MM.1S (cell line): ENCODE measurements around the gene ESRRB.

Source experiments
- DNase-seq: peaks from one replicate; pipeline ENCODE4 v3.0.0-alpha.2; 2015
- H2AFZ ChIP-seq: fragments of 300-600 bp; sonication (generic); 2 replicates; pipeline ENCODE4 v1.6.0; 2016; ENCODE audit warnings: antibody characterized with exemption, low read length
- H3F3A ChIP-seq: fragments of 300-600 bp; sonication (generic); 2 replicates; pipeline ENCODE4 v1.6.1; 2016; ENCODE audit warnings: mild to moderate bottlenecking, antibody characterized with exemption, low read length, moderate library complexity, mixed read lengths; ENCODE audit not compliant: insufficient read depth
- H3K27ac ChIP-seq: fragments of 300-600 bp; sonication (generic); 2 replicates; pipeline ENCODE4 v1.5.1; 2016; ENCODE audit warnings: mild to moderate bottlenecking, low read length
- H3K27me3 ChIP-seq: fragments of 300-600 bp; sonication (generic); replicated peaks from 2 replicates; pipeline ENCODE4 v1.6.0; 2016; ENCODE audit warnings: low read length; ENCODE audit not compliant: insufficient read depth
- H3K36me3 ChIP-seq: fragments of 300-600 bp; sonication (generic); replicated peaks from 2 replicates; pipeline ENCODE4 v1.6.1; 2016; ENCODE audit warnings: mild to moderate bottlenecking, low read length, mixed read lengths; ENCODE audit not compliant: insufficient read depth
- H3K4me1 ChIP-seq: fragments of 300-600 bp; sonication (generic); 2 replicates; pipeline ENCODE4 v1.6.1; 2016; ENCODE audit warnings: low read length, mixed read lengths
- H3K4me2 ChIP-seq: fragments of 300-600 bp; sonication (generic); 2 replicates; pipeline ENCODE4 v1.6.0; 2016; ENCODE audit warnings: low read depth, low read length
- H3K4me3 ChIP-seq: fragments of 300-600 bp; sonication (generic); 2 replicates; pipeline ENCODE4 v1.5.1; 2016; ENCODE audit warnings: low read length, mixed read lengths
- H3K79me2 ChIP-seq: fragments of 300-600 bp; sonication (generic); 2 replicates; pipeline ENCODE4 v1.6.1; 2016; ENCODE audit warnings: mixed run types, low read length, mixed read lengths
- H3K9ac ChIP-seq: fragments of 300-600 bp; sonication (generic); 2 replicates; pipeline ENCODE4 v1.6.1; 2016; ENCODE audit warnings: low read length, mixed read lengths
- H3K9me2 ChIP-seq: fragments of 300-600 bp; sonication (generic); replicated peaks from 2 replicates; pipeline ENCODE4 v1.6.1; 2016; ENCODE audit warnings: mild to moderate bottlenecking, low read length, mixed read lengths; ENCODE audit not compliant: insufficient read depth
- H3K9me3 ChIP-seq: fragments of 300-600 bp; sonication (generic); replicated peaks from 2 replicates; pipeline ENCODE4 v1.6.1; 2016; ENCODE audit warnings: mild to moderate bottlenecking, low read length, mixed read lengths; ENCODE audit not compliant: insufficient read depth
- H4K20me1 ChIP-seq: fragments of 300-600 bp; sonication (generic); 2 replicates; pipeline ENCODE4 v1.6.1; 2016; ENCODE audit warnings: mild to moderate bottlenecking, low read length, moderate library complexity, mixed read lengths; ENCODE audit not compliant: insufficient read depth
- CTCF ChIP-seq: fragments of 300-600 bp; sonication (generic); IDR thresholded peaks from 2 replicates; pipeline ENCODE4 v1.5.1; 2016; ENCODE audit warnings: antibody characterized with exemption, low read length, mixed read lengths
- EZH2 ChIP-seq: fragments of 300-600 bp; sonication (generic); optimal IDR thresholded peaks from 2 replicates; pipeline ENCODE3; 2017; ENCODE audit warnings: low read depth, mild to moderate bottlenecking, antibody characterized with exemption, low read length, mixed read lengths
- EZH2phosphoT487 ChIP-seq: fragments of 300-600 bp; sonication (generic); IDR thresholded peaks from 2 replicates; pipeline ENCODE4 v1.6.1; 2018; ENCODE audit warnings: antibody characterized with exemption, low read length

Gene ESRRB

GRCh38 chr14:76352639-76353281 is 23.2 kb upstream of the ESRRB start:
- no peaks in the 10 kb centered on the region for H3K27me3 ChIP-seq
- H3K4me3 ChIP-seq: no peak overlapping the region; the same call in 1 of the 2 replicates
- H3K36me3 ChIP-seq: no peaks in the 10 kb centered on the region
- H3K9me3 ChIP-seq: no peaks in the 10 kb centered on the region
- DNase-seq: peak; percentile 24
- peak overlapping the region; percentile 52 for H3K4me2 ChIP-seq
- H2AFZ ChIP-seq: no peak overlapping the region
- H3K27ac ChIP-seq: no peak overlapping the region
- H3K9ac ChIP-seq: no peak overlapping the region
- no peaks in the 10 kb centered on the region for H3F3A ChIP-seq
- H3K9me2 ChIP-seq: no peaks in the 10 kb centered on the region
- H3K4me1 ChIP-seq: no peaks in the 10 kb centered on the region
- no peak for TF ChIP-seq EZH2phosphoT487
- TF ChIP-seq CTCF: peak; percentile 62
- no peak for TF ChIP-seq EZH2
- no peaks in the 10 kb centered on the region for H3K79me2 ChIP-seq
- H4K20me1 ChIP-seq: no peaks in the 10 kb centered on the region

GRCh38 chr14:76354310-76354709 is 21.6 kb upstream of the ESRRB start:
- Histone ChIP-seq H3K27me3 (no peaks in the 10 kb centered on the region), H3K9me2 (no peaks in the 10 kb centered on the region), H3K4me1 (no peaks in the 10 kb centered on the region), H3K79me2 (no peaks in the 10 kb centered on the region), H4K20me1 (no peaks in the 10 kb centered on the region), H3F3A (no peaks in the 10 kb centered on the region), H3K4me2 (no peak overlapping the region), H3K9me3 (no peaks in the 10 kb centered on the region), H2AFZ (no peak overlapping the region), H3K9ac (no peak overlapping the region), H3K36me3 (no peaks in the 10 kb centered on the region), H3K27ac (no peak overlapping the region), H3K4me3 (no peak overlapping the region)
- TF ChIP-seq CTCF: no peak
- no peak for TF ChIP-seq EZH2phosphoT487
- TF ChIP-seq EZH2: no peak
- DNase-seq: no peak

- H3K36me3 ChIP-seq: no peaks in the 10 kb centered on the region
- no peaks in the 10 kb centered on the region for H3K79me2 ChIP-seq
Observed at GRCh38 chr14:76355771-76356170, 20.2 kb upstream of the ESRRB start.

More at GRCh38 chr14:76355771-76356170, 20.2 kb upstream of the ESRRB start:
- Histone ChIP-seq H4K20me1 (no peaks in the 10 kb centered on the region), H3K4me1 (no peaks in the 10 kb centered on the region), H3K9ac (no peak overlapping the region), H3F3A (no peaks in the 10 kb centered on the region), H3K9me2 (no peaks in the 10 kb centered on the region), H3K27ac (no peak overlapping the region), H3K9me3 (no peaks in the 10 kb centered on the region), H3K4me3 (no peak overlapping the region), H3K4me2 (no peak overlapping the region), H3K27me3 (no peaks in the 10 kb centered on the region), H2AFZ (no peak overlapping the region)
- TF ChIP-seq EZH2phosphoT487 (no peak), CTCF (no peak), EZH2 (no peak)
- no peak for DNase-seq
